ENCODE results near the gene KIAA1217.

KIAA1217 gene

GRCh38 chr10:24193330-24193729, 15.6 kb upstream of the KIAA1217 start:
- no peak overlapping the region for H3K4me2 ChIP-seq (ENCODE audit: low read length)
- H3K36me3 ChIP-seq (replicated peaks; ENCODE audit: low read depth, low read length), result no peaks in the 10 kb centered on the region
- no peaks in the 10 kb centered on the region for H4K20me1 ChIP-seq (ENCODE audit: insufficient read depth, low read length)
- H3K27me3 ChIP-seq (ENCODE audit: low read depth, low read length), result no peaks in the 10 kb centered on the region
- H3K4me1 ChIP-seq (ENCODE audit: low read length), result no peaks in the 10 kb centered on the region
- no peak for TF ChIP-seq EZH2phosphoT487 (IDR thresholded peaks at IDR 0.05; ENCODE audit: low read depth)
- TF ChIP-seq, protein P1, sequence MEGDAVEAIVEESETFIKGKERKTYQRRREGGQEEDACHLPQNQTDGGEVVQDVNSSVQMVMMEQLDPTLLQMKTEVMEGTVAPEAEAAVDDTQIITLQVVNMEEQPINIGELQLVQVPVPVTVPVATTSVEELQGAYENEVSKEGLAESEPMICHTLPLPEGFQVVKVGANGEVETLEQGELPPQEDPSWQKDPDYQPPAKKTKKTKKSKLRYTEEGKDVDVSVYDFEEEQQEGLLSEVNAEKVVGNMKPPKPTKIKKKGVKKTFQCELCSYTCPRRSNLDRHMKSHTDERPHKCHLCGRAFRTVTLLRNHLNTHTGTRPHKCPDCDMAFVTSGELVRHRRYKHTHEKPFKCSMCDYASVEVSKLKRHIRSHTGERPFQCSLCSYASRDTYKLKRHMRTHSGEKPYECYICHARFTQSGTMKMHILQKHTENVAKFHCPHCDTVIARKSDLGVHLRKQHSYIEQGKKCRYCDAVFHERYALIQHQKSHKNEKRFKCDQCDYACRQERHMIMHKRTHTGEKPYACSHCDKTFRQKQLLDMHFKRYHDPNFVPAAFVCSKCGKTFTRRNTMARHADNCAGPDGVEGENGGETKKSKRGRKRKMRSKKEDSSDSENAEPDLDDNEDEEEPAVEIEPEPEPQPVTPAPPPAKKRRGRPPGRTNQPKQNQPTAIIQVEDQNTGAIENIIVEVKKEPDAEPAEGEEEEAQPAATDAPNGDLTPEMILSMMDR (IDR thresholded peaks at IDR 0.05; ENCODE audit: low read depth, low read length), result no peak
- no peak overlapping the region for H3K27ac ChIP-seq (ENCODE audit: low read length)
- no peaks in the 10 kb centered on the region for H3K9me3 ChIP-seq (ENCODE audit: insufficient read depth, low read length)
- no peaks in the 10 kb centered on the region for H3K79me2 ChIP-seq (ENCODE audit: low read length)
- no peak overlapping the region for H2AFZ ChIP-seq (ENCODE audit: low read depth, low read length)
- H3K4me3 ChIP-seq (ENCODE audit: low read length), result no peak overlapping the region
- no peak overlapping the region for H3K9ac ChIP-seq (ENCODE audit: low read length)

GRCh38 chr10:24197263-24197662, 11.7 kb upstream of the KIAA1217 start:
- Histone ChIP-seq H3K9ac (ENCODE audit: low read length) (no peak overlapping the region), H3K79me2 (ENCODE audit: low read length) (no peaks in the 10 kb centered on the region)

DNA sequence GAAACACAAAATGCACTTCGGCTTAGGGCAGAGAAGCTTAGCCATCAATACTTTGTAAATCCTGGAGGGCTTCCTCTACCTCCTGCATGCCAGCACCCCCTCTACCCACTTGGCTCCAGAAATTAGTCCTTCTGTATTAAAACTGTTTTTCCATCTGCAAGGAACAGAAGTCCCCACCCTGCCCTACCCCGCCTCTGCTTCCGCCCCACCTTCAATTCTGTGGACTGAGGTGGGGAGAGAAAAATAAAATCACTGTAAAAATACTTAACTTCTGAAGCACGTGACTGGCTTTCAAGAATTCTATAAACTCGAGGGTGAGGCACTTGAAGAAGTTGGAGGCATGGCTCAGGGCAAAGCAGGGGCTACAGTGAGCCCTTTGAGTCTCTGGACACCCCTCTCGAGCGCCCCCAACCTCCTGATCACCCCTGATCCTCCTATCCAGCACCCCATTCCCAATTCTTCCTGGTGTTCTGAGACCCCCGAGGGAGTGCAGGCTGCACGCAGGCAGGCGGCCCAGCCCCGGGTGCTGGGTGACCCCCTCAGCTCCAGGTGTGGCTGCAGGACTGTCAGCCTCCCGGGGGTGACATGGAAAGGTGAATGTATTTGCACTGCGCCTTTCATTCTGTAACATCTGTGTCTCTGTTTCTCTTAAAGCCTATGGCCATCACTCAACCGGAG, 7.3 kb upstream of the KIAA1217 start:
- Histone ChIP-seq H3K4me2 (ENCODE audit: low read length) (no peak overlapping the region), H4K20me1 (ENCODE audit: insufficient read depth, low read length) (no peaks in the 10 kb centered on the region), H3K27ac (ENCODE audit: low read length) (no peak overlapping the region), H3K4me3 (ENCODE audit: low read length) (no peak overlapping the region), H3K9ac (ENCODE audit: low read length) (no peak overlapping the region), H3K9me3 (ENCODE audit: insufficient read depth, low read length) (no peaks in the 10 kb centered on the region), H3K4me1 (ENCODE audit: low read length) (peaks cover 7% of the 10 kb centered on the region), H2AFZ (ENCODE audit: low read depth, low read length) (no peak overlapping the region), H3K36me3 (replicated peaks; ENCODE audit: low read depth, low read length) (no peaks in the 10 kb centered on the region), H3K79me2 (ENCODE audit: low read length) (no peaks in the 10 kb centered on the region), H3K27me3 (ENCODE audit: low read depth, low read length) (no peaks in the 10 kb centered on the region)
- TF ChIP-seq, protein P1 (IDR thresholded peaks at IDR 0.05; ENCODE audit: low read depth, low read length), result no peak
- no peak for TF ChIP-seq EZH2phosphoT487 (IDR thresholded peaks at IDR 0.05; ENCODE audit: low read depth)

More at GRCh38 chr10:24197263-24197662, 11.7 kb upstream of the KIAA1217 start:
- no peak overlapping the region for H3K4me2 ChIP-seq (ENCODE audit: low read length)
- no peaks in the 10 kb centered on the region for H3K9me3 ChIP-seq (ENCODE audit: insufficient read depth, low read length)
- H3K4me3 ChIP-seq (ENCODE audit: low read length), result no peak overlapping the region
- H3K4me1 ChIP-seq (ENCODE audit: low read length), result no peaks in the 10 kb centered on the region
- TF ChIP-seq EZH2phosphoT487 (IDR thresholded peaks at IDR 0.05; ENCODE audit: low read depth), result no peak
- TF ChIP-seq, protein P1 (IDR thresholded peaks at IDR 0.05; ENCODE audit: low read depth, low read length), result no peak
- H4K20me1 ChIP-seq (ENCODE audit: insufficient read depth, low read length), result no peaks in the 10 kb centered on the region
- no peaks in the 10 kb centered on the region for H3K36me3 ChIP-seq (replicated peaks; ENCODE audit: low read depth, low read length)
- no peak overlapping the region for H3K27ac ChIP-seq (ENCODE audit: low read length)
- no peaks in the 10 kb centered on the region for H3K27me3 ChIP-seq (ENCODE audit: low read depth, low read length)
- no peak overlapping the region for H2AFZ ChIP-seq (ENCODE audit: low read depth, low read length)

DNA sequence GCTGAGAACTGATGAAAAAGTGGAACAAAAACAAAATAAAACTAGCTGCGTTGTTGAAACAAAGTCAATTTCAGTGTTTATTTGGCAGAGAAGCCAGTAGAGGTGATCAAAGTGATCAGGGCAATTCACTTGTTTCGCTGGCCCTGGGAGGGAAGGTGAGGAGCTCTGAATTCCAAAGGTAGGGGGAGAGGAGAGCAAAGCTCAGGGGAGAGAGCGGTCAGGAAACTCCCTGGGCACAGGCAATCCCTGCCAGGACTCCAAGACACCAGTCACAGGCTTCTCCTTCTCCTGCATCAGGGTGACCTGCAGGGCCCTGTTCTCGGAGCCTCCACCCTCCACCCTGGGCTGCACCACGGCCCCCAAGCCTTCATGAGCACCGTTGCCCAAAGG, 6.8 kb upstream of the KIAA1217 start:
- Histone ChIP-seq H3K36me3 (replicated peaks; ENCODE audit: low read depth, low read length) (no peaks in the 10 kb centered on the region), H3K9me3 (ENCODE audit: insufficient read depth, low read length) (no peaks in the 10 kb centered on the region), H2AFZ (ENCODE audit: low read depth, low read length) (no peak overlapping the region), H3K27ac (ENCODE audit: low read length) (no peak overlapping the region), H3K79me2 (ENCODE audit: low read length) (no peaks in the 10 kb centered on the region), H4K20me1 (ENCODE audit: insufficient read depth, low read length) (no peaks in the 10 kb centered on the region), H3K4me1 (ENCODE audit: low read length) (peaks cover 12% of the 10 kb centered on the region), H3K4me2 (ENCODE audit: low read length) (no peak overlapping the region), H3K4me3 (ENCODE audit: low read length) (no peak overlapping the region), H3K27me3 (ENCODE audit: low read depth, low read length) (no peaks in the 10 kb centered on the region), H3K9ac (ENCODE audit: low read length) (no peak overlapping the region)
- TF ChIP-seq, protein P1 (IDR thresholded peaks at IDR 0.05; ENCODE audit: low read depth, low read length), result no peak
- no peak for TF ChIP-seq EZH2phosphoT487 (IDR thresholded peaks at IDR 0.05; ENCODE audit: low read depth)
